Stimulated activated CD8-positive, alpha-beta memory T cell treated with anti-CD3 and anti-CD28 coated beads, Interleukin-4, amount 100 ng/mL, for 48 hours (primary cell): ENCODE data around the gene CARS2.
"Not testable (repeated sequence)": the region's sequence is repeated elsewhere in the genome, so short reads cannot be mapped to it uniquely, and the experiment has no call there.

ENCODE experiments used
- DNase-seq: peaks from one replicate; pipeline ENCODE4 v3.0.0-alpha.2; 2020

CARS2 gene, protein sequence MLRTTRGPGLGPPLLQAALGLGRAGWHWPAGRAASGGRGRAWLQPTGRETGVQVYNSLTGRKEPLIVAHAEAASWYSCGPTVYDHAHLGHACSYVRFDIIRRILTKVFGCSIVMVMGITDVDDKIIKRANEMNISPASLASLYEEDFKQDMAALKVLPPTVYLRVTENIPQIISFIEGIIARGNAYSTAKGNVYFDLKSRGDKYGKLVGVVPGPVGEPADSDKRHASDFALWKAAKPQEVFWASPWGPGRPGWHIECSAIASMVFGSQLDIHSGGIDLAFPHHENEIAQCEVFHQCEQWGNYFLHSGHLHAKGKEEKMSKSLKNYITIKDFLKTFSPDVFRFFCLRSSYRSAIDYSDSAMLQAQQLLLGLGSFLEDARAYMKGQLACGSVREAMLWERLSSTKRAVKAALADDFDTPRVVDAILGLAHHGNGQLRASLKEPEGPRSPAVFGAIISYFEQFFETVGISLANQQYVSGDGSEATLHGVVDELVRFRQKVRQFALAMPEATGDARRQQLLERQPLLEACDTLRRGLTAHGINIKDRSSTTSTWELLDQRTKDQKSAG

DNA sequence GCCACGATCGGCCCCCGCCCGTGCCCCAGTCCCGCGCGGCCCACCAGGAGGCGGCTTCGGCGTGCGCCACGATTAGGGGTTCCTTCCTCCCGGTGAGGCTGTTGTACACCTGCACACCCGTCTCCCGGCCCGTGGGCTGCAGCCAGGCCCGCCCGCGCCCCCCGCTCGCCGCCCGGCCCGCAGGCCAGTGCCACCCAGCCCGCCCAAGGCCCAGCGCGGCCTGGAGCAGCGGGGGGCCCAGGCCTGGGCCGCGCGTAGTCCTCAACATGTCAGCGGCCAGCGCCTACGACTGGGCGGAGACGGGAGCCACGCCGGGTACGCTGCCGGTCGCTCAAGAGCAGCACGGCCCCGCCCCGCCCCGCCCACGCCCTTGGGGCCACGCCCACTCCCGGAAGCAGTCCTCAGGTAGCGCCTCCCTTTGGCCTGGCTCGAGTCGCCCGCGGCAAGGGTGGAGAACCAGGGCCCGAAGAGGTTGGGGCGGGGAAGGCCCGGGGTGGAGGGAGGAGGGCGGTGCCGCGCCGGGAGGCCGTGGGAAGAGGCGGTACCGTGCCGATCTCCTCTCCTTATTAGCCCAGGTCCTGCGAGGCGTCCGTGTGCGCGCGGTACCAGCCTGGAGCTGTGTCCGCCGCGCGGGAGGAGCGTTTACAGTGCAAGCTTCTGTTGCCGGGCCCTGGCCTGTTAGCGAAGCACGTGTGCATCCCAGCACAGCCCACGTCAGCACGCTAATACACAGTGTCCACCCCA lies at the start of gene CARS2:
CARS2 (minus strand) TSS at position 291 of the 744 bp plus-strand sequence; CDS start at position 268, 23 bp downstream.
- DNase-seq, result peak; percentile 94

- DNase-seq, result no peak
Measured at GRCh38 chr13:110748271-110748670, 42.4 kb upstream of the CARS2 start.

GRCh38 chr13:110746438-110746837 lies 40.5 kb upstream of the CARS2 start:
- no peak for DNase-seq

DNA sequence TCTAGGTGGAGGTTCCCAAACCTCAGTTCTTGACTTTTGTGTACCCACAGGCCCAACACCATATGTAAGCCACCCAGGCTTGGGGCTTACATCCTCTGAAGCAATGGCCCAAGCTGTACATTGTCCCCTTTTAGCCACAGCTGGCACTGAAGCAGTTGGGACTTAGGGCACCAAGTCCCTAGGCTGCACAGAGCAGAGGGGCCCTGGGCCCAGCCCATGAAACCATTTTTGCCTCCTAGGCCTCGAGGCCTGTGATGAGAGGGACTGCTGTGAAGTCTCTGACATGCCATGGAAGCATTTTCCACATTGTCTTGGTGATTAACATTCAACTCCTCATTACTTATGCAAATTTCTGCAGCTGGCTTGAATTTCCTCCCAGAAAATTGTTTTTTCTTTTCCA lies 37.8 kb upstream of the CARS2 start:
- DNase-seq, result no peak

GRCh38 chr13:110737555-110737954 lies 31.6 kb upstream of the CARS2 start:
- no peak for DNase-seq

DNA sequence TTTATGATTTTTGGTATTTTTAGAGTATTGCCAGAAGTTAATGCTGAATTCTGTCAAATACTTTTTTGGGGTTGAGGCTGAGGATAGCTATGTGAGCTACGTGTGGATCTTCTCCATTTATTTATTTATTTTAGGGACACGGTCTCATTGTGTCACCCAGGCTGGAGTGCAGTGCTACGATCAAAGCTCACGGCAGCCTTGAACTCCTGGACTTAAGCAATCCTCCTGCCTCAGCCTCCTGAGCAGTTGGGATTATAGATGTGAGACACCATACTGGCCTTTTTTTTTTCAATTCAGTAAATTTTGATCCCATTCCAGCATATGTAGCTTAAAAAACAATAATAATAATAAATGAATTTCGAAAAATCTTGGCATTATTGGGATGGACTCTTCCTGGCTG lies 28.6 kb upstream of the CARS2 start:
- no peak for DNase-seq

GRCh38 chr13:110731072-110731471 lies 25.2 kb upstream of the CARS2 start:
- DNase-seq, result no peak

GRCh38 chr13:110726726-110727125 lies 20.8 kb upstream of the CARS2 start:
- DNase-seq, result peak; percentile 76

DNA sequence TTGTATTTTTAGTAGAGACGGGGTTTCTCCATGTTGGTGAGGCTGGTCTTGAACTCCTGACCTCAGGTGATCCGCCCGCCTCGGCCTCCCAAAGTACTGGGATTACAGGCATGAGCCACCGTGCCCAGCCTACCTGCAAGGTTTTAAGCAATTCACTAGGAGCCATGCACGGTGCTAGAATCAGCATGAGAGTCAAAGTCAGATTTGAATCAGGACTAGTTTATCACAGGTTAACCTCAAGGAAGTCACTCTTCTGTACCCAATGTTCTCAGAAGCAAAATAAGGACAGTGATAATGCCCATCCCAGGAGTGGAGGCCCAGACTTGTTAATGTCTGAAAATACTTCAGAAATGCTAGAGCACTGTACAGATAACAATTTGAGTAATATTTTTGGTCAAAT lies 20.2 kb upstream of the CARS2 start:
- not testable (repeated sequence) for DNase-seq

GRCh38 chr13:110723598-110723997 lies 17.7 kb upstream of the CARS2 start:
- DNase-seq, result no peak

DNA sequence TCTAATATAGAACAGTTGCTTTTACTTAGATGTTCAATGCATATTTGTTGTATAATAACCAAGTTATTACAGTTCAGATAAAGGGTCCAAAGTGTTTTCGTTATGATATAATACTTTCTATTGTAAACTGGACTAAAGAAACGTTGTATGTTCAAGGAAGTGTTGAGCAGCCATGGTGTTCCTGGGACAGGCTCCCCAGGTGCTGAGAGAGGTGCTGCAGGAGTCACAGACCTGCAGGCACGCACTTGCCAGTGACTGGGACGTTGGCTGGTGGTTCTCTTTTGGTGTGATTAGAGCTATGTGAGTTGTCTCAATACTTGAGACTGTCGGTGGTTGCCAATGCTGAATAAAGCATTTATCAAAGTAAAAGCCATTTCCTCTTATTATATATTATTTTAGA lies 17.1 kb upstream of the CARS2 start:
- DNase-seq, result no peak

- DNase-seq, result no peak
Measured at GRCh38 chr13:110719036-110719710, 13.3 kb upstream of the CARS2 start.

- DNase-seq, result no peak
Measured at GRCh38 chr13:110716247-110716515, 10.3 kb upstream of the CARS2 start.

DNA sequence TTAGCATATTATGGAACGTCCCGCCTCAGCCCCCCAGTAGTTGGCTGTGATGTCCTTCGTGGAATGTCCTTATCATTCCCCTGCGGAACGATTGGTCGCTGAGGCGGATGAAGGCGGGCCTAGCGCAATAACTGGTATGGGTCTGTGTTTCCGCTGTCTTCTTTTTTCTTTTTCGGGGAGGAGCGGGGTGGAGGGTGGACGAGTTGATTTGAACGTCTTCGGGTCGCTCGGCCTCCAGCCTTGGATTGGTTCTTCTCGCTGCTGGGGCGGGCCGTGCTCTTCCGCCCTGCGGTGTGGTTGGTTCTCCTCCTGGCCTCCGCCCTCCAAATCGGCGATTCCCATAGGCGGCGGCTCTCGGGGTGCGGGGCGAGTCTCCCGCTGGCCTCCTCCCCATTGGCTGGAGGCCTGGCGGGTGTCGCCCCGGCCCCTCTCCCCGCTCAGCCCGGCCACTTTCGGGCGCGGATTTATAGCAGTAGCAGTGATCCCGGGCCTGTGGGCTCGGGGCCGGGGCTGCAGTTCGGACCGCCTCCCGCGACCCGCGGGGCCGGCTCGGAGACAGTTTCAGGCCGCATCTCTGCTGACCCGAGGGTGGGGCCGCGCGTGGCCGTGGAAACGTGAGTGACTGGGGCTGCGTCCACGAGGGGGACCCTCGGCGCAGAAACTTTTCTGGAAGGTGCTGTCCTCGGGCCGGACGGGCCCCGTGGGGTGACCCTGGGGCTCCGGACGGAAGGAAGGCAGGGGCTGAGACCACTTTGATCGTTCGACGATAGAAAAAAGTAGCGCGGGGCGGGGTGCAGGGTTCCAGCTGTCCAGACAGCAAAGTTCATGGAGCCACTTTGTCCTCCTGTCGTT lies 9.7 kb upstream of the CARS2 start:
- DNase-seq, result peak; percentile 95

DNA sequence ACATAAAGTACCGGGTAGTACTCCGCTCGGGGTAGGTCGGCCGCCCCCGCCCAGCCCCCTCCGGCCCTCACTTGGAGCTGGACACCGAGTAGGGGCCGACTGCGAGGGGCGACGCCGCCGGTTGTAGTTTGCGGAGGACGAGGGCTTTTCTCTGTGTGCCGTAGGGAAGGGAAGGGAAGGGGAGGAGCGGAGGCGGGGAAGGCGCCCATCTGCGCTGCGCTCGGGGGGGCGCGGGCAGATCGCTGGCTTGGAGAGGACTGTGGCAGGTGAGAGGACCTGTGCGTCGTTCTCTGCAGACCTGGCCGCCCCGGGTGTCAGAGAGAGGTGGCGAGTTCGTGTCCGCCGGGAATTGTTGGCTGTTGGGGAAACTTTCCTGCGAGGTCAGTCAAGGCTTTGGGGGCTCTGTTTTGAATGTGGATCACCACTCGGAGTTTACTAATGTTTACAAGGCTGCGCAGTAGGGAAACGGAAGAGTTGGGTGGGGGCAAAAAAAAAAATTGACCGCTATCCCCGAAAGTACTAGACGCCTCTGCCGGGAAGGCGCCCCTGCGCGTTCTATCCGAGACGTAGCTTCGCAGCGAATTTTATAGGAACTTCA lies 9.0 kb upstream of the CARS2 start:
- peak; percentile 65 for DNase-seq

GRCh38 chr13:110713981-110714796 lies 8.3 kb upstream of the CARS2 start:
- DNase-seq, result peak; percentile 73

GRCh38 chr13:110713642-110713952 lies 7.7 kb upstream of the CARS2 start, which contains the start of gene ING1:
Gene ING1 (plus strand): TSS chr13:110713700. CDS start chr13:110714150, 450 bp downstream.
- no peak for DNase-seq

- peak; percentile 99 for DNase-seq
Measured at GRCh38 chr13:110712849-110713641, 7.1 kb upstream of the CARS2 start.

GRCh38 chr13:110712081-110712848 lies 6.3 kb upstream of the CARS2 start:
- peak; percentile 88 for DNase-seq
